Kidney (tissue), 14 donors: Measurements from ENCODE around the gene SGSH. TPM values are rescaled to one million over a fixed set of nuclear protein-coding genes. Genes with fewer than 3 reads are reported as not detected.

Experiments used
- DNase-seq, 5 donors: peaks; one replicate each; pipeline ENCODE4 v3.0.0-alpha.2; 2013 to 2020
- FAIRE-seq: peaks from 2 replicates; lab custom pipeline; 2012; peaks lifted over from hg19 to GRCh38; lab: Jason Lieb, UNC
- H3K27ac ChIP-seq, 2 donors: one replicate each; pipeline ENCODE4 v1.7.0; 2013; ENCODE audit warnings: low read depth in 2 of 2, low read length in 2 of 2, inconsistent platforms in 1 of 2
- H3K27me3 ChIP-seq: one replicate; pipeline ENCODE4 v1.7.1; 2013; ENCODE audit warnings: low read length, inconsistent platforms; ENCODE audit not compliant: control insufficient read depth, insufficient read depth
- H3K36me3 ChIP-seq, 3 donors: one replicate each; pipeline versions ENCODE4 v1.7.0 to v1.7.1; 2013; ENCODE audit warnings: low read length in 3 of 3, control low read depth in 1 of 3, inconsistent platforms in 1 of 3; ENCODE audit not compliant: insufficient read depth in 3 of 3, control insufficient read depth in 2 of 3
- H3K4me1 ChIP-seq, 3 donors: one replicate each; pipeline versions ENCODE4 v1.7.0 to v1.7.1; 2013; ENCODE audit warnings: low read length in 3 of 3, inconsistent platforms in 1 of 3, low read depth in 1 of 3; ENCODE audit not compliant: control insufficient read depth in 2 of 3, insufficient read depth in 2 of 3
- H3K4me3 ChIP-seq, 3 donors: one replicate each; pipeline versions ENCODE4 v1.7.0 to v1.8.1; 2013; ENCODE audit warnings: low read length in 3 of 3, control low read depth in 1 of 3, inconsistent platforms in 1 of 3
- H3K9ac ChIP-seq, 3 donors: one replicate each; pipeline versions ENCODE4 v1.7.0 to v1.7.1; 2013; ENCODE audit warnings: low read length in 3 of 3, control low read depth in 1 of 3, inconsistent platforms in 1 of 3
- H3K9me3 ChIP-seq, 3 donors: one replicate each; pipeline versions ENCODE4 v1.7.0 to v1.7.1; 2013; ENCODE audit warnings: low read length in 3 of 3, control low read depth in 1 of 3, inconsistent platforms in 1 of 3; ENCODE audit not compliant: control insufficient read depth in 2 of 3, insufficient read depth in 1 of 3
- CTCF ChIP-seq: IDR thresholded peaks from 3 replicates; pipeline ENCODE4 v1.5.1; 2012; ENCODE audit warnings: mild to moderate bottlenecking, moderate library complexity, borderline replicate concordance; ENCODE audit not compliant: insufficient read depth; ENCODE audit errors: extremely low read depth
- intact Hi-C: fragments of 100-400 bp; cut with DNase I; formaldehyde crosslinking; loops from one replicate; pipeline ENCODE4 v1.11.1; 2022
- polyA plus RNA-seq: library from polyadenylated mRNA; stranded (reverse); fragments of 350-450 nt; fragmentation: Illumina TruSeq; extraction: RNeasy Lipid Tissue Mini Kit (QIAGEN cat#74804); gene quantifications from one replicate; pipeline ENCODE4 v1.2.3, GENCODE V29; 2014; ENCODE audit warnings: low read depth, low replicate concordance; ENCODE audit not compliant: insufficient read depth
- total RNA-seq: library from RNA; stranded (reverse); fragmentation: NEBNext Ultra II Directional; extraction: Animal tissue kit (Norgen Biotek cat#: 25700); gene quantifications from one replicate; pipeline ENCODE4 v1.2.1, GENCODE V29; 2021
- donor health status: control.
- donor health status: control.
- donor health status: control.
- donor health status: control.
- donor health status: control.
- donor health status: DM: yes; HTN: yes; CAD: no.
- donor health status: Normal renal cell carcinoma (clear cell type).

SGSH gene
- total and polyA plus RNA-seq, 2 donors from 2014 or later = 25.9 to 63.2 TPM

DNA sequence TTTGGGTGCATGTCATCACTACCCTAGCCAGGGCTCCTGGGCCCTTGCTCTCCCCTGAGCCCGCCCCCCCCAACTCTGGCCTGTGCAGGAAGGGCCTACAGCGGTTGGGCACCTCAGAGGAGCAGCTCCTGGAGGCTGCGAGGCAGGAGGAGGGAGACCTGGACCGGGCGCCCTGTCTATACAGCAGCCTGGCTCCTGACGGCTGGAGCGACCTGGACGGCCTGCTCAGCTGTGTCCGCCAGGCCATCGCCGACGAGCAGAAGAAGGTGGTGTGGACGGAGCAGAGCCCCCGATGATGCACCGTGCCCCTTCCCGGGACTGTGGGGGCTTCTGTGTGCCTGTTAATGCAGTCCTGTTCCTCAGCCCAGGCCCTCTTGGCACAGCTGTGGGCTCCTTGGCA, 12.1 kb downstream of the SGSH start:
- H3K27me3 ChIP-seq = no peaks in the 10 kb centered on the region
- intact Hi-C loops = no loop called here
- H3K4me3 ChIP-seq = no peak overlapping the region
- no peak for TF ChIP-seq CTCF
- DNase-seq = no peak
- no peaks in the 10 kb centered on the region for H3K4me1 ChIP-seq
- peaks cover 0 to 9% (median 9%) of the 10 kb centered on the region in 3 donors for H3K36me3 ChIP-seq
- FAIRE-seq = no peak
- H3K27ac ChIP-seq = no peak overlapping the region
- H3K9me3 ChIP-seq = no peaks in the 10 kb centered on the region
- no peak overlapping the region for H3K9ac ChIP-seq

DNA sequence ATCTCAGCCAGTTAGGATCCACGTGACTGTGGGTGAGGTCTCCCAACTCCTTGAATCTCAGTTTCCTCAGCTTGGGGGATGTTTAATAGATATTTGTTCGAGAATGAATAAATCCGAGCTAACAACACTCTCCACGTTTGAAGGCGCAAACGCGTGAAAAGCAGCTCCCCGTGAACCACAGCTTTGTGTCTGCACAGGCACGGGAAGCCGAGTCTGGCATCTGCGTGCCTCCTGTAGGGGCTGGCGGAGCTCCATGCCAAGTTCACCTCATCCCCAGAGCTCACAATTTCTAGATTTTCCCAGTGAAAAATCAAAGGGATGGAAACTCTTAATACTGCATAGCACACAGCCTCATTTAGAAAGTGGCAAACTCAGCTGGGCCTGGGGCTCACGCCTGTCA, 14.3 kb downstream of the SGSH start:
- no peak for TF ChIP-seq CTCF
- Histone ChIP-seq H3K27me3 (no peaks in the 10 kb centered on the region), H3K4me1 (no peaks in the 10 kb centered on the region), H3K27ac (no peak overlapping the region), H3K9me3 (no peaks in the 10 kb centered on the region), H3K4me3 (no peak overlapping the region), H3K36me3 (peaks cover 0 to 3% (median 0%) of the 10 kb centered on the region in 3 donors), H3K9ac (no peak overlapping the region)
- intact Hi-C loops = no loop called here
- no peak for DNase-seq
- FAIRE-seq = no peak

DNA sequence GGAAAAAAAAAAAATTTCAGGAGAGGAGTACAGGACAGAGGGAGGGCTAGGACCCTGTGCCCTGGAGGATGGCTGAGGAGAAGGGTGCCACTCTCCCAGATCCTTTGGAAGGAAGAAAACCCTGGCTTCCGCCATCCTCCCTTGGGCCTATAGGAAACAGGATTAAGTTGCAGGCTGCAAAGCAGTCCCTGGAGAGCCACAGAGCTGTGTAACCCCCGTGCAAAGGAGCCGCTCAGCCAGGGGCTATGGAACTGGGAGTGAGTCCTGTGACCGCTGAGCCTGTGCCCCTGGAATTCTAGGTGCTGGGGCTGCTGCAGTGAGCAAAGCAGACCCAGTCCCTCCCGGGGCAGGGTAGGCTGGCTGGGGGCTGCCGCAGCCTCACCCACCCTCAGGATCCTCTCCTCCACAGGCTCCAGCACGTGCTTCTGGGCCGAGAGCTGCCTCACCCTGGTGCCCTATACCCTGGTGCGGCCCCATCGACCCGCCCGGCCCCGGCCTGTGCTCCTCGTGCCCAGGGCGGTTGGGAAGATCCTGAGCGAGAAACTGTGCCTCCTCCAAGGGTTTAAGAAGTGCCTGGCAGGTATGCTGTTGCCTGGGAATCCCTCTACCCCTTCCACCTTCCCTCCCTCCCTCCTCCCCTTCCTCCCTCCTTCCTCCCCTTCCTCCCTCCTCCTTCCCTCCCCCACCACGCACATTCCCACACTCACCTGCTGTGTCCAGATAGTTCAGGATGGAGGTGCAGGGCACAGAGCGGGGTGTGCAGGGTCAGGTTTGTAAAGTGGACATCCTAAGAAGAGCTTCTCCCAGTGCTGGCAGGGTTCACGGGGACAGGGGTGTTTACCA, 15.3 kb downstream of the SGSH start:
- no peaks in the 10 kb centered on the region for H3K27me3 ChIP-seq
- no peaks in the 10 kb centered on the region for H3K9me3 ChIP-seq
- H3K36me3 ChIP-seq = no peaks in the 10 kb centered on the region
- H3K4me1 ChIP-seq = no peaks in the 10 kb centered on the region
- H3K4me3 ChIP-seq = no peak overlapping the region
- no peak for FAIRE-seq
- no peak overlapping the region for H3K27ac ChIP-seq
- DNase-seq = no peak
- intact Hi-C loops = no loop called here
- no peak overlapping the region for H3K9ac ChIP-seq
- TF ChIP-seq CTCF = no peak
